ENCODE measurements around the gene LAMC1. TPM values are rescaled to one million over a fixed set of nuclear protein-coding genes. Genes with fewer than 3 reads are reported as not detected.

Gene LAMC1
- total and polyA plus RNA-seq, 10 of the 15 experiments (the other 5 are each of a cell fraction or from before 2014, with no cell fraction given): 4.6 to 51.4 (median 25.6) TPM

- TF ChIP-seq, protein P1, sequence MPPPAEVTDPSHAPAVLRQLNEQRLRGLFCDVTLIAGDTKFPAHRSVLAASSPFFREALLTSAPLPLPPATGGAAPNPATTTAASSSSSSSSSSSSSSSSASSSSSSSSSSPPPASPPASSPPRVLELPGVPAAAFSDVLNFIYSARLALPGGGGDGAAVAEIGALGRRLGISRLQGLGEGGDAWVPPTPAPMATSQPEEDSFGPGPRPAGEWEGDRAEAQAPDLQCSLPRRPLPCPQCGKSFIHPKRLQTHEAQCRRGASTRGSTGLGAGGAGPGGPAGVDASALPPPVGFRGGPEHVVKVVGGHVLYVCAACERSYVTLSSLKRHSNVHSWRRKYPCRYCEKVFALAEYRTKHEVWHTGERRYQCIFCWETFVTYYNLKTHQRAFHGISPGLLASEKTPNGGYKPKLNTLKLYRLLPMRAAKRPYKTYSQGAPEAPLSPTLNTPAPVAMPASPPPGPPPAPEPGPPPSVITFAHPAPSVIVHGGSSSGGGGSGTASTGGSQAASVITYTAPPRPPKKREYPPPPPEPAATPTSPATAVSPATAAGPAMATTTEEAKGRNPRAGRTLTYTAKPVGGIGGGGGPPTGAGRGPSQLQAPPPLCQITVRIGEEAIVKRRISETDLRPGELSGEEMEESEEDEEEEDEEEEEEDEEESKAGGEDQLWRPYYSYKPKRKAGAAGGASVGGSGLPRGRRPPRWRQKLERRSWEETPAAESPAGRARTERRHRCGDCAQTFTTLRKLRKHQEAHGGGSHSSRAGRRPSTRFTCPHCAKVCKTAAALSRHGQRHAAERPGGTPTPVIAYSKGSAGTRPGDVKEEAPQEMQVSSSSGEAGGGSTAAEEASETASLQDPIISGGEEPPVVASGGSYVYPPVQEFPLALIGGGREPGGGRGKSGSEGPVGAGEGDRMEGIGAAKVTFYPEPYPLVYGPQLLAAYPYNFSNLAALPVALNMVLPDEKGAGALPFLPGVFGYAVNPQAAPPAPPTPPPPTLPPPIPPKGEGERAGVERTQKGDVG (CRISPR knock-in tag; IDR thresholded peaks at IDR 0.05): no peak
- TF ChIP-seq SREBF1 (IDR thresholded peaks at IDR 0.05; ENCODE audit: low read length) (no peak), POLR2AphosphoS2 (IDR thresholded peaks at IDR 0.05; ENCODE audit: low read depth, low read length) (no peak), STAT3 (IDR thresholded peaks at IDR 0.05; ENCODE audit: low read depth, low read length) (no peak), PBX3 (IDR thresholded peaks at IDR 0.05; ENCODE audit: insufficient replicate concordance, low read depth, low read length) (no peak), NFYB (IDR thresholded peaks at IDR 0.05; ENCODE audit: insufficient read depth, low read depth, low read length) (no peak), SMAD1 (IDR thresholded peaks at IDR 0.05; ENCODE audit: low read depth, partially characterized antibody) (no peak)
- TF ChIP-seq, protein P2, sequence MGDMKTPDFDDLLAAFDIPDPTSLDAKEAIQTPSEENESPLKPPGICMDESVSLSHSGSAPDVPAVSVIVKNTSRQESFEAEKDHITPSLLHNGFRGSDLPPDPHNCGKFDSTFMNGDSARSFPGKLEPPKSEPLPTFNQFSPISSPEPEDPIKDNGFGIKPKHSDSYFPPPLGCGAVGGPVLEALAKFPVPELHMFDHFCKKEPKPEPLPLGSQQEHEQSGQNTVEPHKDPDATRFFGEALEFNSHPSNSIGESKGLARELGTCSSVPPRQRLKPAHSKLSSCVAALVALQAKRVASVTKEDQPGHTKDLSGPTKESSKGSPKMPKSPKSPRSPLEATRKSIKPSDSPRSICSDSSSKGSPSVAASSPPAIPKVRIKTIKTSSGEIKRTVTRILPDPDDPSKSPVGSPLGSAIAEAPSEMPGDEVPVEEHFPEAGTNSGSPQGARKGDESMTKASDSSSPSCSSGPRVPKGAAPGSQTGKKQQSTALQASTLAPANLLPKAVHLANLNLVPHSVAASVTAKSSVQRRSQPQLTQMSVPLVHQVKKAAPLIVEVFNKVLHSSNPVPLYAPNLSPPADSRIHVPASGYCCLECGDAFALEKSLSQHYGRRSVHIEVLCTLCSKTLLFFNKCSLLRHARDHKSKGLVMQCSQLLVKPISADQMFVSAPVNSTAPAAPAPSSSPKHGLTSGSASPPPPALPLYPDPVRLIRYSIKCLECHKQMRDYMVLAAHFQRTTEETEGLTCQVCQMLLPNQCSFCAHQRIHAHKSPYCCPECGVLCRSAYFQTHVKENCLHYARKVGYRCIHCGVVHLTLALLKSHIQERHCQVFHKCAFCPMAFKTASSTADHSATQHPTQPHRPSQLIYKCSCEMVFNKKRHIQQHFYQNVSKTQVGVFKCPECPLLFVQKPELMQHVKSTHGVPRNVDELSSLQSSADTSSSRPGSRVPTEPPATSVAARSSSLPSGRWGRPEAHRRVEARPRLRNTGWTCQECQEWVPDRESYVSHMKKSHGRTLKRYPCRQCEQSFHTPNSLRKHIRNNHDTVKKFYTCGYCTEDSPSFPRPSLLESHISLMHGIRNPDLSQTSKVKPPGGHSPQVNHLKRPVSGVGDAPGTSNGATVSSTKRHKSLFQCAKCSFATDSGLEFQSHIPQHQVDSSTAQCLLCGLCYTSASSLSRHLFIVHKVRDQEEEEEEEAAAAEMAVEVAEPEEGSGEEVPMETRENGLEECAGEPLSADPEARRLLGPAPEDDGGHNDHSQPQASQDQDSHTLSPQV (IDR thresholded peaks at IDR 0.05): no peak
Measured at GRCh38 chr1:183092350-183092749, 69.1 kb downstream of the LAMC1 start (continued).
